GM12878 (cell line): Measurements from ENCODE around the gene PROX1.

Experiments
- BHLHE40 ChIP-seq, 2 experiments: fragments of 450-650 bp in 1 of 2; IDR thresholded peaks; 2 replicates each; pipeline ENCODE4 v1.6.1; 2011 to 2017; ENCODE audit warnings: low read depth in 2 of 2, borderline replicate concordance in 1 of 2, improper control_type of control experiment in 1 of 2, low read length in 1 of 2, mild to moderate bottlenecking in 1 of 2
- NFYA ChIP-seq: IDR thresholded peaks from 2 replicates; pipeline ENCODE4 v1.6.1; 2011; ENCODE audit warnings: low read depth, mild to moderate bottlenecking, low read length, improper control_type of control experiment, borderline replicate concordance
- PBX3 ChIP-seq: IDR thresholded peaks from 2 replicates; pipeline ENCODE4 v1.6.1; 2011; ENCODE audit warnings: mild to moderate bottlenecking, low read depth, low read length, moderate library complexity; ENCODE audit not compliant: insufficient replicate concordance
- REST ChIP-seq: IDR thresholded peaks from 2 replicates; pipeline ENCODE4 v1.6.1; 2012; ENCODE audit warnings: mild to moderate bottlenecking, low read depth, low read length

- no peak for TF ChIP-seq PBX3
- TF ChIP-seq NFYA: no peak
- TF ChIP-seq REST: no peak
- TF ChIP-seq BHLHE40 (IDR thresholded peaks at IDR 0.05; ENCODE audit: borderline replicate concordance in 1 of 2, low read depth in 2 of 2, low read length in 1 of 2): no peak
Observed at GRCh38 chr1:214012418-214012817, 24.6 kb downstream of the PROX1 start.
